NCI-H2227 treated with DMSO at 0.1 percent for 48 hours (cell line): Measurements from ENCODE around the gene PURB.
"Not testable (repeated sequence)": the region's sequence is repeated elsewhere in the genome, so short reads cannot be mapped to it uniquely, and the experiment has no call there.

Source experiments
- DNase-seq: peaks from one replicate; lab custom pipeline; 2025; lab: John Stamatoyannopoulos, UW

PURB gene

GRCh38 chr7:44853391-44853790 is 31.9 kb downstream of the PURB start:
- no peak for DNase-seq

GRCh38 chr7:44852590-44852989 is 32.7 kb downstream of the PURB start:
- no peak for DNase-seq

GRCh38 chr7:44849885-44850544 is 35.3 kb downstream of the PURB start:
- DNase-seq: no peak

GRCh38 chr7:44849259-44849884 is 36.0 kb downstream of the PURB start:
- no peak for DNase-seq

- DNase-seq: peak; percentile 98
These were observed 37.3 kb downstream of the PURB start, which contains the start of gene H2AZ2 for GRCh38 chr7:44847920-44848634. H2AZ2 (minus strand) TSS chr7:44848087; CDS start chr7:44847971, 116 bp downstream.

- peak; percentile 75 for DNase-seq
These were observed 37.8 kb downstream of the PURB start for GRCh38 chr7:44847509-44847919.

- DNase-seq: no peak
These were observed 38.4 kb downstream of the PURB start for GRCh38 chr7:44846816-44847508.

- not testable (repeated sequence) for DNase-seq
These were observed 38.9 kb downstream of the PURB start for GRCh38 chr7:44846390-44846789.

- no peak for DNase-seq
These were observed 39.9 kb downstream of the PURB start for GRCh38 chr7:44845451-44845850.

GRCh38 chr7:44843440-44843839 is 41.9 kb downstream of the PURB start:
- not testable (repeated sequence) for DNase-seq

- DNase-seq: not testable (repeated sequence)
These were observed 42.7 kb downstream of the PURB start for GRCh38 chr7:44842675-44843074.

GRCh38 chr7:44838751-44839150 is 46.6 kb downstream of the PURB start:
- no peak for DNase-seq

- no peak for DNase-seq
These were observed 57.8 kb downstream of the PURB start for GRCh38 chr7:44827567-44827966.
